ENCODE results near the gene HID1.

The HID1 gene

DNA sequence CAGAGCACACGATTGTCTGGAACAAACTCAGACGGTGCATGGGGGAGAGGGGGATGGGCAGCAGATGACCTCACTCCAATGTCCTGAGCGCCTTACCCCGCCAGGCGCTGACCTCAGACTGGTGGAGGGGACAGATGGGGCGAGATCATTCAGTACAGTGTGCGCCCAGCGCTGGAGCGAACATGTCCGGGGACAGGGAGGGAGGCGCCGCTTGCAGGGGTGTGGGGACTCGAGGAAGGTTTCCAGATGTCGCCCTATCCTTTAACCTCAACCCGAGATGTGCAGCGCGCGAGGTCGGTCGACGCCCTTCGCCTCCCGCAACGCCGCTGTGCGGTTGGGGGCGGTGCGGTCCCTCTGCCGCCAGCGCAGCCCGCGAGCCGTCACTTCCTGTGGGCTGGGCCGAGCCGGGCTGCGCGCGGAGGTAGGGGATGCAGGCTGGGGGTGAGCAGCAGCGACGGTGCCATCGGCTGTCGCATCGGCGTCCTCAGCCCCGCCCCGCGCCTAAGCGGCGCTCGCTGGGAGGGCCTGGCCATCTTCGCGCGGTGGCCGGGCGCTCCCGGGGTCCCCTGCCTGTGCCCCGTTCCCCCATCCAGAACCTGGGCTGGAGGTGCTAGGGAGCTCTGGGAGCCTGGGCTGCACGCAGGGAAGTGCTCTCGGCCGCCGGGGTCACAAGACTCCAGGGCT, 9.6 kb upstream of the HID1 start:
- H3K79me2 ChIP-seq (ENCODE audit: low read length) = no peaks in the 10 kb centered on the region
- TF ChIP-seq EZH2phosphoT487 (IDR thresholded peaks at IDR 0.05; ENCODE audit: low read length) (no peak), EZH2 (optimal IDR thresholded peaks at IDR 0.05; ENCODE audit: low read depth, low read length) (no peak)
- TF ChIP-seq, protein P1, sequence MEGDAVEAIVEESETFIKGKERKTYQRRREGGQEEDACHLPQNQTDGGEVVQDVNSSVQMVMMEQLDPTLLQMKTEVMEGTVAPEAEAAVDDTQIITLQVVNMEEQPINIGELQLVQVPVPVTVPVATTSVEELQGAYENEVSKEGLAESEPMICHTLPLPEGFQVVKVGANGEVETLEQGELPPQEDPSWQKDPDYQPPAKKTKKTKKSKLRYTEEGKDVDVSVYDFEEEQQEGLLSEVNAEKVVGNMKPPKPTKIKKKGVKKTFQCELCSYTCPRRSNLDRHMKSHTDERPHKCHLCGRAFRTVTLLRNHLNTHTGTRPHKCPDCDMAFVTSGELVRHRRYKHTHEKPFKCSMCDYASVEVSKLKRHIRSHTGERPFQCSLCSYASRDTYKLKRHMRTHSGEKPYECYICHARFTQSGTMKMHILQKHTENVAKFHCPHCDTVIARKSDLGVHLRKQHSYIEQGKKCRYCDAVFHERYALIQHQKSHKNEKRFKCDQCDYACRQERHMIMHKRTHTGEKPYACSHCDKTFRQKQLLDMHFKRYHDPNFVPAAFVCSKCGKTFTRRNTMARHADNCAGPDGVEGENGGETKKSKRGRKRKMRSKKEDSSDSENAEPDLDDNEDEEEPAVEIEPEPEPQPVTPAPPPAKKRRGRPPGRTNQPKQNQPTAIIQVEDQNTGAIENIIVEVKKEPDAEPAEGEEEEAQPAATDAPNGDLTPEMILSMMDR (IDR thresholded peaks at IDR 0.05; ENCODE audit: low read length) = no peak
- peak overlapping the region; percentile 55 for H3K4me3 ChIP-seq (ENCODE audit: low read length)
- H3K9me3 ChIP-seq (replicated peaks; ENCODE audit: insufficient read depth, low read length) = no peaks in the 10 kb centered on the region
- H3K9ac ChIP-seq (ENCODE audit: low read length) = no peak overlapping the region
- no peaks in the 10 kb centered on the region for H3K36me3 ChIP-seq (replicated peaks; ENCODE audit: insufficient read depth, low read length)
- peaks cover 7% of the 10 kb centered on the region; the same call in 1 of the 2 replicates for H3K4me1 ChIP-seq (ENCODE audit: low read length)
- H4K20me1 ChIP-seq (ENCODE audit: insufficient read depth, low read length) = no peaks in the 10 kb centered on the region
- peaks cover 79% of the 10 kb centered on the region for H3K27me3 ChIP-seq (replicated peaks; ENCODE audit: insufficient read depth, low read length)
- DNase-seq = no peak
- H3K9me2 ChIP-seq (replicated peaks; ENCODE audit: insufficient read depth, low read length) = no peaks in the 10 kb centered on the region
- peak overlapping the region; percentile 81 for H3K4me2 ChIP-seq (ENCODE audit: low read depth, low read length)
- H3F3A ChIP-seq (ENCODE audit: insufficient read depth, low read length) = no peaks in the 10 kb centered on the region
- peak overlapping the region; percentile 44 for H2AFZ ChIP-seq (ENCODE audit: low read length)
- H3K27ac ChIP-seq (ENCODE audit: low read length) = no peak overlapping the region

DNA sequence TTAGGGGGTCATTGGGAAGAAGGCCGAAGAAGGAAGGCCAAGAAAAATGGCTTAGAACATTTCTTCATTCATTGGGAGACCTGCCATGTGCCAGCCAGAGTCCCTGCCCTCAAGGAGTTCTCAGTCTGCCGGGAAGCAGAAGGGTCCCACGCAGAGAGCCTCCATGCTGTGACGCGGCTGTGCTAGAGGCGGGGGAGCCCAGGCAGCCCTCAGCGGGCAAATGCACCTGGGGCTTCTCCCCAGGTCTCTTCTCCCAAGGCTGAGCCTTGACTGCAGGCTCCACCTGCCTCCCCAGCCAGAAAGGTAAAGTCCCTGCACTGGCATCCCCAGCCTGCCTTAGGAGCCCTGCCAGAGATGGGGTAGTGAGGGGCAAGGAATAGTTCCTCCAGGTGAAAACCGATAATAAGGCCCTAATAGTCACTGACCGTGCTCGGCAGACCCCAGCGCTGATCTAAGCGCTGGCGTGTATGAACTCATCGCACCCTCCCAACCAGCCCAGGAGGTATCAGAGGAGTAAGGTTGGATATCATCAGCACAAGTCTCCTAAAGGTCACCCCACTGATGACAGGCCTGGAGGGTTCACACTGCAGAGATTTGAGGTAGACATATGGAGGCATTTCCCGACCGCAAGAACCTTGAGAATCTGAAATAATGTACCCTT, 8.9 kb upstream of the HID1 start:
- Histone ChIP-seq H3K36me3 (replicated peaks; ENCODE audit: insufficient read depth, low read length) (no peaks in the 10 kb centered on the region), H3K4me3 (ENCODE audit: low read length) (peak overlapping the region; percentile 55), H3F3A (ENCODE audit: insufficient read depth, low read length) (no peaks in the 10 kb centered on the region), H3K27ac (ENCODE audit: low read length) (no peak overlapping the region), H2AFZ (ENCODE audit: low read length) (peak overlapping the region; percentile 44), H3K9me2 (replicated peaks; ENCODE audit: insufficient read depth, low read length) (no peaks in the 10 kb centered on the region), H3K4me1 (ENCODE audit: low read length) (peaks cover 4% of the 10 kb centered on the region; the same call in 1 of the 2 replicates), H3K9me3 (replicated peaks; ENCODE audit: insufficient read depth, low read length) (no peaks in the 10 kb centered on the region), H3K9ac (ENCODE audit: low read length) (no peak overlapping the region), H4K20me1 (ENCODE audit: insufficient read depth, low read length) (no peaks in the 10 kb centered on the region), H3K79me2 (ENCODE audit: low read length) (no peaks in the 10 kb centered on the region), H3K27me3 (replicated peaks; ENCODE audit: insufficient read depth, low read length) (peaks cover 77% of the 10 kb centered on the region), H3K4me2 (ENCODE audit: low read depth, low read length) (peak overlapping the region; percentile 81)
- TF ChIP-seq EZH2 (optimal IDR thresholded peaks at IDR 0.05; ENCODE audit: low read depth, low read length) = no peak
- TF ChIP-seq, protein P1 (IDR thresholded peaks at IDR 0.05; ENCODE audit: low read length) = no peak
- TF ChIP-seq EZH2phosphoT487 (IDR thresholded peaks at IDR 0.05; ENCODE audit: low read length) = no peak
- DNase-seq = no peak

DNA sequence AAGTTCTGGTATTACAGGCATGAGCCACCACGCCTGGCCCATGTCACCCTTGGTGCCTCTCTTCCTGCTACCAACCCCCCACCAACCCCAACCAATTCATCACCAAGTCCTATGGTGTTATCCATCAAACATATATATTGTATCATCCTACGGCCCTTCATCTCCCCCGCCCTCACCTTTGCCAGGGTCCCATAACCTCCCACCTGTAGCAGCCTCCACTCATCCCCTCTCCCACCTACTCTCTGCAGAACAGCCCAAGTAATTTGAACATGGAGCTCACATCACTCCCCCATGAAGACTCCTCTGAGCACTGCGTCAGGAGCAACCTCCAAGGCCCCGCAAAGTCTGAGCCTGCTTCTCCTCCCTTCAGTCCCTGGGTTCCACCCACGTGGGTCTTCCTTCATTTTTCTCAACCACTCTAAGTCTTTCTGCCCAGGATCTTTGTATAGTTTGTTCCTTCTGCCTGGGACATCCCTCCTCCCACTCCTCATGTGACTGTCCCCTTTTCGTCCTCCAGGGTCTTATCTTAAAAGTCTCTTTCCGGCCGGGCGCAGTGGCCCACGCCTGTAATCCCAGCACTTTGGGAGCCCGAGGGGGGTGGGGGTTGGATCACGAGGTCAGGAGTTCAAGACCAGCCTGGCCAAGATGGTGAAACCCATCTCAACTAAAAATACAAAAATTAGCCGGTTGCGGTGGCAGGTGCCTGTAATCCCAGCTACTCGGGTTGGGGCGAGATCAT, 7.0 kb upstream of the HID1 start:
- H3K4me2 ChIP-seq (ENCODE audit: low read depth, low read length) = no peak overlapping the region
- DNase-seq = no peak
- H3F3A ChIP-seq (ENCODE audit: insufficient read depth, low read length) = no peaks in the 10 kb centered on the region
- no peaks in the 10 kb centered on the region for H3K9me2 ChIP-seq (replicated peaks; ENCODE audit: insufficient read depth, low read length)
- H3K4me3 ChIP-seq (ENCODE audit: low read length) = no peak overlapping the region
- TF ChIP-seq EZH2phosphoT487 (IDR thresholded peaks at IDR 0.05; ENCODE audit: low read length) = no peak
- TF ChIP-seq, protein P1 (IDR thresholded peaks at IDR 0.05; ENCODE audit: low read length) = no peak
- no peak for TF ChIP-seq EZH2 (optimal IDR thresholded peaks at IDR 0.05; ENCODE audit: low read depth, low read length)
- 0 out of 2 replicates have a peak, but pooled peaks cover 2% of the 10 kb centered on the region for H3K4me1 ChIP-seq (ENCODE audit: low read length)
- H3K27me3 ChIP-seq (replicated peaks; ENCODE audit: insufficient read depth, low read length) = peaks cover 78% of the 10 kb centered on the region
- H3K9me3 ChIP-seq (replicated peaks; ENCODE audit: insufficient read depth, low read length) = no peaks in the 10 kb centered on the region
- no peaks in the 10 kb centered on the region for H3K79me2 ChIP-seq (ENCODE audit: low read length)
- H3K27ac ChIP-seq (ENCODE audit: low read length) = no peak overlapping the region
- H3K36me3 ChIP-seq (replicated peaks; ENCODE audit: insufficient read depth, low read length) = no peaks in the 10 kb centered on the region
- no peak overlapping the region for H3K9ac ChIP-seq (ENCODE audit: low read length)
- no peaks in the 10 kb centered on the region for H4K20me1 ChIP-seq (ENCODE audit: insufficient read depth, low read length)
- H2AFZ ChIP-seq (ENCODE audit: low read length) = no peak overlapping the region
